Right kidney (tissue), 1 donor: ENCODE results near the gene PKHD1.

Source experiments
- DNase-seq: peaks from one replicate; pipeline ENCODE4 v3.0.0-alpha.2; 2016

The PKHD1 gene

DNA sequence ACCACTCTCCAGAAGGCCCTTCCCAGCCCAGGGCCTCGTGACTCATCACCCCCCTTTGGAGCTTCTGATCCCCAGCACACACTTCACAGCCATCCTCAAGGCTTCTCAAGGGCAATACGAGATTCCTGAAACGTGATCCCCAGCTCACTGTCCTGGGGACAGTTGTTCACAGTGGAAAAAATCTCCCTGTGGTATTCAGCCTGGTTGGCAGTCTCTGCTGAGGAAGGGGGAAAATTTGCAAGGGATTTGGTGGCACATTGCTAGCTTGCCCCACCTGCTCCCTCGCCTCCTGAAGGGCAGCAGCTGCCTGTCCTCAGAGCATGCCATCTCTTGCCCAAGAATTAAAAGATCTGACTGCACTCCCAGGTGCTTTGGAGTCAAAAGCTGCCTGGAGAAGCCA is 20.7 kb upstream of the PKHD1 start:
- no peak for DNase-seq

DNA sequence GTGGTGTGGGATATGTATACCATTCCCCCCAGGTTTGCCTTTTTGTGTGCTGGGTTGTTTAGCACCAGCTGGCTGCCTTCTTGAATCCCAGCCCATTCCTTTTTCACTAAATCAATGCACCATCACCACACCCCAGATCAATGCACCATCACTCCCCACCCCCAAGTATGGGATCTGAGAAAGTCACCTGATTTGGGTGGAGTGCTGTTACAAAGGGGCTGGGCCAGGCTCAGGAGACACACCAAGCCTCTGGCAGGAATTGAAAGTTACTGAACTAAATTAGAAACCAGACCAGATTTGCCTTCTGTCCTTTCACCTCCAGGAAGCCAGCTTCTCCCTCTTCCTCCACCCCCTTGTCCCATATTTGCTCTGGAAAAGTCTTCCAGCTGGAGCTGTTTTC is 19.6 kb upstream of the PKHD1 start:
- DNase-seq, result no peak

- no peak for DNase-seq
Observed at GRCh38 chr6:52104979-52105378, 17.6 kb upstream of the PKHD1 start.

DNA sequence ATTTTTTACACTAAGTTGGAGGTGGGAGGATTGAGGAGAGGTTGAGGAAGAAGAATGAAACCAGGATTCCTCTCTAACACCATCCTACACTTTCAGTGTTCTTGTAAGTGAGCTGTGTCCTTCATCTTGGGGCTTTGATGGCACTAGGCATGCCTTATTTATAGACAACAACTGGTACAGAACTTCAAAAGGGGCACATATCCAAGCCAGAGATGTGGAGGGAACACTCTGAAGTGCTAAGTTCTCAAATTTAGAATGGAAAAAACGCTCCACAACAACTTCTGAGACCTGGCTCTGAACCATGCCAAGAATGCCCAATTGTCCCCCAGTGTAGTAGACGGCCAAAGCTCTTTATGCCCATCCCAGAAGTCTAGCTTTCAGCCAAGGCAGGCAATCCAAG is 16.2 kb upstream of the PKHD1 start:
- no peak for DNase-seq

GRCh38 chr6:52102405-52102804 is 15.0 kb upstream of the PKHD1 start:
- DNase-seq, result no peak

DNA sequence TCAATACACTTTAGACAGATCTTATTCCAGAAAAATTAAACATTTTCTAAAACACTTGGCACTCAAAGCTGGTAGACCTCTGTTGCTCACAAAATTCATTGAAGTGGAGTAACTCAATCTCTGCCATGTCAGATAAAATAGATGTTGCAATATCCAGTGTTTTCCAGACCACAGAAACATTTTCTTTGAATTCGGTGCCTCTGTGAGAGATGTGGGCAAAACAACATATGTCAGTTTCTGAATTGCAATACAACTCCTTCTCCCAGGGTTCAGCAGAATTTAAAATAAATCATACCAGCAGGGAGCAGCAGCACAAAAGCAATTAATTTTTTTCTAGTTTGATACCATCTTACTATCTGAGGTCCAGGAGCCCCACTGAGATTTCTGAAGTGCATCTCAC is 11.3 kb upstream of the PKHD1 start:
- no peak for DNase-seq

GRCh38 chr6:52089758-52090348 is 2.4 kb upstream of the PKHD1 start:
- no peak for DNase-seq

- DNase-seq, result no peak
Observed at GRCh38 chr6:52086741-52087140, 672 bp downstream of the PKHD1 start.

GRCh38 chr6:52081237-52081636 is 6.2 kb downstream of the PKHD1 start:
- DNase-seq, result no peak

DNA sequence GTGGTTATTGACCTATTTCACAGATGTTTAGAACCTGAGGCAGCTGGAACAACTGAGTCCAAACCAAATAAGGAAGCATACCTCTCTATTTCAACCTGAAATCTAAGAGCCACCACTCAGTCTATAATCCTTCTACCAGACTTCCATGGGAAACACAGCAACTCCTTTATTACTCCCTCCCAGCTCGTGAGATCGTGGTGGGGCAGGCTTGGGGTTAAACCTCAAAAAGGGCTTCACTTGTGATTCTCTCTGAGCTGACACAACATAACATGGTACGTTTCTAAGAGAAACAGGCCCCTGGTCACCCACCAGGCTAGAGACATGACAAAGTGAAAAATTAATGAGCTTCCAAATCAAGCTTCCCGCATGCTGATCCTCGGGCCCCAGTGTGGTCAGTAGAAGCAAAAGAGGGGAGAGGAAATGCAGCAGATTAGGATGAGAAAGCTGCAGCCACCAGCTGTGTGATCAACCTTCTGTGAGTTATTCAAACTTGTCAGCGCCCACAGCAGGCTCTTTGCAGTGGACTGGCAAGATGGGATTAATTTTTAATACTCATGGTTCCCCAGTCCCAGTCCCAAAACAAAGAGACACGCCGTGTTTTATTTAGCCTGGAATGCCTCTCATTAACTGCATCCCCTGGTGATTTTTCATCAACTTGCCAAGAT is 9.3 kb downstream of the PKHD1 start:
- peak; percentile 25 for DNase-seq

DNA sequence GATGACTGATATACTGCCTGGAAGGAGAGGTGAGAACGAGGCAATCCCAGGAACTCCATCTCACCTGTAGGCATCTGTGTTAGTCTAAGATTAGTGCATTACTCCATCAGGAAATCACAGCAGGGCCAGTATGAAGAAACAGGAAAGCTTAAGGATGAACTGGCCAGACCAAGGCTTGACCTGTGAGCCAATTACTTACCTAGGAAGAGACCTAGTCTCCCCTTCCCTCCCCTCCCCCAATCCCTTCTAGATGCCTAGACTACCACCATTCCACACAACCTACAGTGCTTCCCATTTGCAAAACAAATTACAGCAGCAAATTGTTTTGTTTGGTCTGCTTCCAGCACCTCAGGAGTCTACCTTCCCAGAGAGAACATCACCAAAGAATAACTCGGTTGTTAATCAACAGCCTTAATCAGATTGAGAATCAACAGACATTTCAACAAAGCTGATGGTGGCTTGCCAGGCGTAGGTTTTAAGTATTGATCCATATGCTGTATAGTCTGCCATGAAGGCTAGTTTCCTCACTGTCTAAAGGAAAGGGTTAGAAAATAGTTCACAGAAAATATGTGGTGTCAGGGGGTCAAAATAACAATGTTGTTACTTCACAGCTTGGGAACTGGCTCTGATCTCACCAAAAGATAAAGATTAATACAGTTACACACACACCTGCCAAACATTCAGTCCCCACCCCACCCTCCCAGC is 10.1 kb downstream of the PKHD1 start:
- DNase-seq, result no peak

DNA sequence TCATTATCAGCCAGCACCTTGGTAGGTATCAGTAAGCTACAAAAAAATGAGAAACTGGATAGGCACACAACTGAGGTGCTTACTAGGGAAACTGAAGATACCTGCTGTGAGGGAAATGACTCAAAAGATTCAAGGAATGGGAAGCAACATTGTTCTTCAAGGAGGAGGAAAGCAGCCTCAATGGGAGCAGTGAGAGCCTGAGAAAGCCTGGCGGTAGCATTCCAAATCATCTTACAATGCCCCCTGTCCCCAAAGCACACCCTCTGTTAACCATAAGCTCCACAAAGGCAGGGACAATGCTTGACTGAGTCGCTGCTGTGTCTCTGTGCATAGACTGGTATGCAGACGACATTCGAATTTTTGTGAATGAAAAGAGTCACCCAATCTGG is 10.6 kb downstream of the PKHD1 start:
- no peak for DNase-seq

DNA sequence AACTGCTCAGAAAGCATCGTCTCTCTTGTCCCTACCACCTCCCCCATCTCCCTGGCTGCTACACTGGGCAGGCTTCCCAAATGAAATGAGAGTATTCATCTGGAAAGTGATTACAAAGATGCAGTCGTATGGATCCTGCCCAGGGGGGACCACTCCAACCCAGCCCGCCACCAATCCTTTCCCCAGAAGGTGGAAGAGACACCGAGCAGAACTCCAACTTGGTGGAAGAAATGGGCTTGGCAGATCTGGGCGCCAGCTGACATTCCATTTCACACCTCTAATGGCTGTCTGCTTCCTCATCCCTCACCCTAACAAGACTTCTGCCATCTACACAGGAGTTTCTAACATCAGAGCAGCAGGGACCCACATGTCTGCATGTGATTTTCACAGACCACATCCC is 12.7 kb downstream of the PKHD1 start:
- no peak for DNase-seq

- no peak for DNase-seq
Observed at GRCh38 chr6:52074155-52074554, 13.3 kb downstream of the PKHD1 start.

DNA sequence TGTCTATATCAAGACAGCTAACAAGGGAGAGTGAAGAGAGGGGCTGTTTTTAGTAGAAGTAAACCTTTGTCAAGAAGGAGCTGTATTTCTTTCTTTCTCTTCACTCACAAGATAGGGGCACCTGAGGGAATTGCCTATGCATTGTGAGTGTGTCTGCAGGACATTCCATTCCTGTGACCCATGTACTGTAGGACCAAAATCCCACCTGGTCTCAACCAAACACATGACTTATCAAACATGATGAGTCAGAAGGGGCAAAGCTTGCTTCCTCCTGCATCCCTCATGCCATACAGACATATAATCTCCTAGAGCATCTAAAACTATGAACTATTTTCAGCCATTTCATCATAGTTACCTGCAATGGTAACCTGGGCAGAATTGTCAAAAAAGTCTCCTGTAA is 21.8 kb downstream of the PKHD1 start:
- DNase-seq, result no peak

- DNase-seq, result peak; percentile 42
Observed at GRCh38 chr6:52063584-52064344, 23.6 kb downstream of the PKHD1 start.

GRCh38 chr6:52061481-52061880 is 25.9 kb downstream of the PKHD1 start:
- DNase-seq, result no peak

GRCh38 chr6:52059821-52060220 is 27.6 kb downstream of the PKHD1 start:
- DNase-seq, result no peak

DNA sequence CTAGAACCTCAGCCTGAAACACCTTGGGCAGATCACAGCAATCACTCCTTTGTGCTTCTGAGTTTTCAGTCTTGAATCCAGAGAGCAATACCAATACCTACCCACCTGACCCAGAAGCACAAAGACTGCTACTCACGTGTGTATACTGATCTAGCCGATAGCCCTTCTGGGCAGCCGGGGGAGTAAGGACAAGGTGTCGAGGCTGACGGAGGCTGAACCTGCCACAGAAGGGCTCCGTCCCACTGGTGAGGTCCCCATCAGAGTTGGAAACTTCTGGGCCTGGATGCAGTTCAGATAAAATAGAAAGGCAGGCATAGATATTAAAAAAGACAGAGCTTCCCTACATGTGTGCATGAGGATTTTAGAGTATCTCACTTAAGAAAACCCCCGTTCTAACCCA is 32.0 kb downstream of the PKHD1 start:
- no peak for DNase-seq

GRCh38 chr6:52053038-52053695 is 34.2 kb downstream of the PKHD1 start:
- DNase-seq, result no peak

GRCh38 chr6:52050051-52050405 is 37.4 kb downstream of the PKHD1 start:
- DNase-seq, result no peak

DNA sequence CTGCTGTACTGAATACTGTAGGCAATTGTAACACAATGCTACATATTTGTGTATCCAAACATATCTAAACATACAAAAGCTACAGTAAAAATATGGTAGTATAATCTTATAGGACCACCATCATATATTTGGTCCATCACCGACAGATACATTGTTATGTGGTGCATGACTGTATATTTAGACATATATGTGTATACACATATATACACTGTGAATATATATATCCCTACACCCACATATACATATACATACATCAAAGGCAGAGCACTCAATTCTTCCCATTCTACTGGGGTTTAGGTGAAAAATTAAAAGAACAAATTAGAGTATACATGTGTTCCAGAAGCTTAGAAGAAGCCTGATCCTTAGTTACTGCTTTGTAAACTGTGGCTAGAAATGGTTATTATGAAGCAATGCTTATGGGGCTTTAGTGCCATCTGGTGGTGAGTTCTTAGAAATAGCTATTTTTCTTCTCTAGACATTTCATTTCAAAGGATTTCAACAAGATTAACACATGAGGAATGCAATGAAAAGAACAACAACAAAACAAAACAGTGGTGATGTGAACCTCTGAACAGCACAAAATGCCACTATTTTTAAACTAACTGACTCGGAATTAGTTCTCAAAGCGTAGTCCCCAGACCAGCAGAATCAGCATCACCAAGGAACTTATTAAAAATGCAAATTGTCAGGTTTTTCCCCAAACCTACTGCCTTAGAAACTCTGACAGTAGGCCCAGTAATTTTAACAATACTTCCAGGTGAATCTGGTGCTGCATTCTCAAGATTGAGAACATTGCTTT is 38.0 kb downstream of the PKHD1 start:
- no peak for DNase-seq
